GM21619 (cell line): ENCODE results near the gene GPR31.

Experiments used
- ATAC-seq: cut with Tn5 transposase; IDR thresholded peaks from one replicate; pipeline ENCODE4 v1.9.1; 2021; ENCODE audit not compliant: unreplicated experiment

The GPR31 gene

DNA sequence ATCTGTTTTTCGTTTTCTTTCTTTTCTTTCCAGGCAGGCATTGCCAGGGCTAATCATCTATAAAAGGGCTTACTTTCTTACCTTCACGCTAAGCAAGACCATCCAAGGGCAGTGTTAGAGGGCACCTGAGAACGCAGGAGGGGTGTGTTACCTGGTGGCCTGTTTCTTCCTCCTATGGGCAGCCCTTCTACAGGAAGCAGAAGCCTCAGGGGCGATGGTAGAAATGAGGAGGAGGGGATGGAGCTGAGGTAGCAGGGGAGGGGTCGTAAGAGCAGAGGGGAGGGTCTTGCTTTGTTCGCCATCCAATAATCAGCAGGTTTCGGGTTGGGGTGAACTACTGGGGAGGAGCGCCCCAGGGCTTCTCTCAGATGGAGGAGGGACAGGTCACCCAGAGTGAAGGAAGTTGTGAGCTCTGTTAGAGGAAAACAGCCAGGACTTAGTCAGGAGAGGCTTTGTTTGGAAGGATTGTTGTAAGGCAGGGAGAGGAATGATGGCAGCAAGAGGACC is 36.4 kb downstream of the GPR31 start:
- ATAC-seq, result no peak

DNA sequence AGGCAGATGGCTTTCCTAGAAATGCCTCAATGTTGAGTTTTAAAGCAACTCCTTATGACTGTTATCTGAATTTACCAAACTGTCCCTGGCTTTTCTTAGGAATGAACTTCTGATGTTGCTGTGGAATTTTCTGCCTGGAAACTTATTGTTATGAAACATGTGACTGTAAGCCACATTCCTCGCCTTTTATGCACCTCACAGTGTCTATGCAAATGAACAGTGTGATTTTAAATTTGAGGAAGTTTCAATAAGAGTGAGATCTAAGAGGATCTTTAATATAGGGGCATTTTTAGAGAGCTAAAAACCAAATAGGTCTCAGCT is 37.2 kb downstream of the GPR31 start:
- ATAC-seq, result no peak

GRCh38 chr6:167119670-167120582 is 37.9 kb downstream of the GPR31 start:
- ATAC-seq, result no peak

GRCh38 chr6:167118839-167119238 is 38.9 kb downstream of the GPR31 start:
- ATAC-seq, result no peak

- no peak for ATAC-seq
These were observed 39.8 kb downstream of the GPR31 start for GRCh38 chr6:167118006-167118405.

DNA sequence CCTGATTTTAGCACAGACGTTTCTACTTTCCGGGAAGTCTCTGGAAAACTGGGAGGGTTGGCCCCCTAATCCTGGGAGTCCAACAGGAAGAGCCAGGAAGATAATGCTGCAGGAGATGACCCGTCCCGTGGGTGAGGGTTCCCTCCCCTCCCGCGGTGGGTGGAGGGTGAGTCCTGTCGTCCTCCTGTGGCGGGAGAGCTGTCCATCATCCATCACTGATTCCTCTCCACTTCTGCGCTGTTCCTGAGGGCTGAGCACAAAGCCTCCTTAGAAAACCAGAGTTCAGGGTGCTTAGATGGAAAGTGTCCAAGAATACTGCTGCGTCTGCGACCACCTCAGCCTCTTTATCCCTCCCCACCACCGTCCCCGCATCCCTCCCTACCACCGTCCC is 40.9 kb downstream of the GPR31 start:
- no peak for ATAC-seq

GRCh38 chr6:167116109-167116837 is 41.5 kb downstream of the GPR31 start:
- no peak for ATAC-seq

DNA sequence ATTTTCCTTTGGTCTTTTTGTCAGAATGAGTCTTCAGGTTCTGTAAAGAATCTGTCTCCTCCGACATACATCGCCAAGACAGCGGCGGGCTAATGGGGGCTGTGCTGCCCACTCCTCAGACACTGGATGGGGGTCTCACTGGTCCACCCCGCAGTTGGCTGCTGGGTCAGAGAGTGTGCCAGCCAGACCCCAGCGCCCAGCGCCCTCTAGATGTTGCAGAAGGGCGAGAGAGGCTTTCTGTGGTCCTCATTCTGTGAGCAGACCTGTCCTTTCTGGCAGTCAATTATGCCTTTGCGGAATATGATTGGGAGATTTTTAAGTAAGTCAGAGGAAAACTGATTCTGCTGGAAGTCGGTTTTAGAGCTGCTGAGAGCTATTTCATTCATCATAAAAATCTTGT is 42.7 kb downstream of the GPR31 start:
- no peak for ATAC-seq

DNA sequence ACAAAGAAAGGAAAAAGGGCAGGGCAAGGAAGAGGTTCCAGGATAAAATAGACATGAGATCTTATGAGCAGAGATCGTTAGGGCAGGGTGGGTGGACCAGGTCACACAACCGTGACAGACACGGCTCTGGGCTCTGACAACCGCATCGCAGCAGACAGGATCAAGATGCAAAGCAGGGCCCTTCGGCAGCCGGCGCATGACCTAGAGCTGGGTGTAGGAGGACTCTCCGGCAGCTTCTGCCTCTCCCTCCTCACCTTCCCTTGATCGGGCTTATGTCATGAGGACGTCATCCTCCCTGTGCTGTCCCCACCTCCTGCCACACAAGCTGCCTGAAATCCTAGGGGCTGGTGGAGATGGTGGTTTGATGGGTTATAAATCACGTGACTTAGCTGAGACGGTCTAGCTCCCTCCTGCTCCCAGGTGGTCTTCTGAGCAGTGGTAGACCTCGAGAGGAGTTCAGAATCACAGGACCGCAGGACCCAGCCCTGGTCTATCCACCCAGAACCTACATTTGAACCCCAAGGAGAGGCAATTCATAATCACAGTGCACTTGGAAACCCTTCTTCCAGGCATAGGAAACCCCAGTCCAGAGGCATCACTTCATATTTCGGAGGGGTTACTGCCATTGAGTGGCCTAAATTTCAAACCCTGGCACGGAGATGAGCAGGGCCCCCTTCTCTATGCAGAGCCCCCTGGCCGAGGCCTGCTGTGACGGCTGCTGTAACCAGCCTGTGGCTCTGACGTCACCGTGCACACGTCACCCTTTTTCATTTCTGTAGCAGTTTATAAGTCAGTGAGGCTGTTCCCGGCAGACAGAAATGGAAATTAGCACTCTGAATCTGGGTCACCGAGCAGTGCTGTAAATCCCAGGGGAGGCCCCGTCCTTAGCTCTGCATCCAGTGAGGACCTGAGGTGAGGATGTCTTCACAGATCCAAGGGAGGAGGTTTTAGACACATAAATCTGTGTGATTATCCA is 43.6 kb downstream of the GPR31 start:
- peak; percentile 83 for ATAC-seq

- peak; percentile 50 for ATAC-seq
These were observed 44.6 kb downstream of the GPR31 start for GRCh38 chr6:167113047-167113754.

GRCh38 chr6:167112421-167112820 is 45.4 kb downstream of the GPR31 start:
- no peak for ATAC-seq

DNA sequence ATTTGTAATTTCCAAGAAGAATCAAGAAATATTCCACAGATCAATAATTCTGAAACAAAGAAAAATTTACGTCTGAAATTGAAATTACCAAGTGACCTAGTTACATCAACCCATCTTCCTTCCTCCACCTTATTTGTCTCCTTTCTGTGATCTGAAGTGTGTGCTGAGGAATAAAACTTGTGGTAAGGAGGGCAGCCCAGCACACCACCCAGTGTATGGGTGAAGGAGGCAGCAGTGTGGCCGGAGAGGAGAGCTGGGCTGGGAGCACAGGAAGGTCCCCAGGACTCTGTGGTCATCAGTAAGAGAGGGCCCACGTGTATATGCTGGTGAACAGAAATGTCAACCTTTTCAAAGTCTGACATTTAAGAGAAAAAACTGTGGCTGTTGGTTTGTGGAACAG is 46.2 kb downstream of the GPR31 start:
- no peak for ATAC-seq

DNA sequence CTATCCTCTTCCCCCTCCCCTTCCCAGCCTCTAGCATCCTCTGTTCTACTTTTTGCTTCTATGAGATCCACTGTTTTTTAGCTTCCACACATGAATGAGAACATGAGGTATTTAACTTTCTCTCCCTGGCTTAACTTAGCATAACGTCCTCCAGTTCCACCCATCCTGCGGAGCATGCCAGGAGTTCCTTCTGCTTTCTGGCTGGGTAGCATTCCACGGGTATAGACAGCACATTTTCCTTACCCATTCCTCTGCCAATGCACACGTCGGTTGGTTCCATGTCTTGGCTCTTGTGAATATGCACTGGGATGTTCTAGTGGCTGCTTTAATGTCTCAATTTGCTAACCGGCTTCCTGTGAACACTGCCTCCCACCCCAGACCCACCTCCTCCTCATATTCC is 48.1 kb downstream of the GPR31 start:
- no peak for ATAC-seq

GRCh38 chr6:167108278-167108677 is 49.5 kb downstream of the GPR31 start:
- ATAC-seq, result no peak

- ATAC-seq, result no peak
These were observed 50.0 kb downstream of the GPR31 start for GRCh38 chr6:167107787-167108186.

DNA sequence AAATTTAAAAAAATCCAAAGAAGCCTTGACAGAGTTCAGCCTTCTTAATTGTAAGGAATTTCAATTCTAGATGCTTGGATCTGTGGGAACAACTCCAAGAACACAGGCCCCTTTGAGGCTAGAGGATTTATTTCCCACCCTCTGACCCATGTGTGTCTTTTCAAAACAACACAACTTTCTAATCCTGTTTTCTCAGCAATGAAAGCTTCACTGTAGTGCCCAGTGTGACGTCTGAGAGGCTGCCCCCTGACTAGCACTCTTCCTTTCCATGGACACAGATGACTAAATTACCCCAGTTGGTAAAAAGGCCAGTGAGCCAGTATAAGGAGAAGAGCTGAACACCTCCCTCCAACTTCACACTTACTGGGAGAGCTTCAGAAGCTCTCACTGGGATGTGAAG is 51.4 kb downstream of the GPR31 start:
- no peak for ATAC-seq
